HG03354 (cell line): Measurements from ENCODE around the gene DENND6B.
A peak's percentile ranks its signal among the peaks of the same experiment; 100 is the strongest.

ENCODE experiments used
- ATAC-seq: cut with Tn5 transposase; IDR thresholded peaks from one replicate; pipeline ENCODE4 v1.9.1; 2021; ENCODE audit warnings: mild to moderate bottlenecking; ENCODE audit not compliant: unreplicated experiment, poor library complexity, severe bottlenecking

DENND6B gene

DNA sequence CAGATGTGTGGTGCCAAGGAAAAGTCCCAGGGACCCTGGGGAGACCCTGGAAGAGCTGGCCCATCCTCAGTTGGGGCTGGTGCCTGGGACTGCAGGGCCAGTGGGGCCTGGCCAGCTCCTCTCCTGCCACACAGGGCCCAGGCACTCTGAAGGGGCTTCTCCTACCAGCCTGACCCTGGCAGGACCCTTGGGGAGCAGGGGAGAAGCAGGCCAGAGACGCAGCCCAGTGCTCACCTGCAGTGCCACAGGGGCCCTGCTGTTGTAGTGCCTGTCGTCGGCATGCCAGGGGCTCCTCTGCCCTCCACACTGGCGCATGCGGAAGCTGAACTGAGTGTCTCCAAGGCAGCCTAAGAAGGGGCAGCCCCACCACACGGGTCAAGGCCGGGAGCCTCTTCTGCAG lies 9.1 kb downstream of the DENND6B start:
- ATAC-seq = no peak

DNA sequence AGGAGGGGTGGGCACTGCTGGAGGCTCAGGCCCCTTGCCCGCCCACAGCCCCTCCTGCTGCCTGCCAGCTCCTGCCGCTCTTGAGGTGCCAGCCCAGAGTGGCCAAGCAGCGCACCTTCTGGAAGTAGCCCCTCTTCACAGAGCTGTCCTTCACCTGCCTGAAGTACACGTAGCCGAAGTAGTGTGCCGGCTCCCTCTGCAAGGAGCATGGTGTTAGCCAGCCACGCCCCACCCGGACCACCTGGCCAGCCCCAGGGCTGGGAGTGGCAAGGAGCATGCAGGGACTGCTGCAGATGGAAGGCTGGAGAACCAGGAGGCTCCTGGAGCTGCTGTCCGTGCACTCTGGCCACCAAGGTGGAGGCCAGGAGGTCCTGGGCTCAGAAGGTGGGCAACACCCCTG lies 9.6 kb downstream of the DENND6B start:
- ATAC-seq = no peak

DNA sequence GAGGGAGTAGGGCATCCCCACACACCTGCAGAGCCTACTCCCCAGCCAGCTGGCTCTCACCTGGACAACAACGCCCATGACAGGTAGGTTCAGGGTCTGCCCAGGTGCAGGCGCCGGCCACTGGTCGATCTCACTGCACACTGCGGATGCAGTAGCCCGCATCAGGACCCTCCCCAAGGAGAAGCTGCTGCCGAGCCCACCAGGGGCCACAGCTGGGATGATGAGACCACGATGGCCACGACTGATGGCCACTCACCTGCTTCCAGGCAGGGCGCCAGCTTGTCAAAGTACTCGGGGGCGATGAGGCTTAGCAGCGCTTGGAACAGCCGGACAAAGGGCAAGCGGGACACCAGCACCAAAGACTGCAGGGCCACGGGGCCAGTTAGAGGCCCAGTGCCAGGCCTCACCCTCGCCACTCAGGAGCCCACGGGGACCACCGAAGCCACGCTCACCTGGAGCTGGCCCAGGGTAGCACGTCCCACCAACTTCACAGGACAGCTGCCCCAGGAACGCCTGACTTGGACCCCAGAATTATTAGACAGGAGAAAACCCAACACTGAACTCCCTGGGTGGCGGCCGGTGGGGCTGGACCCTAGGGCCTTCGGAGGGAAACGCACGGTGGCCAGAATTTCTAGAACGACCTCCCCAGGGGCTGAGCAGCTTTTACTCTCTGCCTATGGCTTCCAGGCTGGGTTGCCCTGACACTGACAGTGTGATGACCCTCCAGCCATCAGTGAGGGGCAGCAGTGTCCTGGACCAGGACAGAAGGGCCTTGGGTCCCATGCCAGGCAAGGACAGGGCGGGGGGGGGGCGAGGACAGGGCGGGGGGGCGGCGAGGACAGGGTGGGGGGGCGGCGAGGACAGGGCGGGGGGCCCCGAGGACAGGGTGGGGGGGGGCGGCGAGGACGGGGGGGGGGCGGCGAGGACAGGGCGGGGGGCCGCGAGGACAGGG lies 10.4 kb downstream of the DENND6B start:
- ATAC-seq = no peak

DNA sequence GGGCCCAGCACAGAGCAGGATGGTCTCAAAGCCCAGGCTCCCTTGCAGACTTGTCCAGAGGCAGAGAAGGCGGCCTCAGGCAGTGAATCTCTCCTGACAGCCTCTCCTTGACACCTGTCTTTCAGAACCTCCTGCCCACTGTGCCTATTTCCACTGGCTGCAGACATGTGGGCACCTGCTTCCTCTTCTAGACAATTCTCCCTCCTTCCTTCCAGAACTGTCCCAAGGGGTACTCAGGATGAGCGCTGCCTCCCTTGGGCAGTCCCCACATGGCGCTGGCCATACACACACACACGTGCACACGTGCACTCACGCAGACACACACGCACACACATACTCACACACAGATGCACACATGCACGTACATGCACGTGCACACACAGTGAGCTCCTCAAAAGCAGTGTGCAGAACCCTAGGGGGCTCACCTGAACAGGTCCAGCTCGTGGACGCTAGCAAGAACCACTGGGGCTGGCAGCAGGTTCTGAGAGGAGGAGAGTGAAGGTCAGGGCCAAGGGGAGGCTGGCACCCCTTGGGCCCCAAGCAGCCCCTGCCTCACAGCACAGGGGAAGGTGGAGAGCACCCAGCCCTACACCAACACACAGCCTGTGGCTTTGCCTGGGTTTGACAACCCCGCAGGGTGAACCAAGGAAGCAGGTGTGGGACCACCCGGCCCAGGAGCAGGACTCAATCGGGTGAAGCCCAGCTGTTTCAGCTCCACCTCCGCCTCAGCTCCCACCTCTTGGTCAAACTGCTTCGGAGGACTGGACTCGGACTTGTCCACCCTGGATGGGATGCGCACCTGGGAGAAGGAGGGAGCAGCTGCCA lies 11.3 kb downstream of the DENND6B start:
- peak; percentile 7 for ATAC-seq

GRCh38 chr22:50314455-50315288 lies 12.1 kb downstream of the DENND6B start:
- ATAC-seq = peak; percentile 80

DNA sequence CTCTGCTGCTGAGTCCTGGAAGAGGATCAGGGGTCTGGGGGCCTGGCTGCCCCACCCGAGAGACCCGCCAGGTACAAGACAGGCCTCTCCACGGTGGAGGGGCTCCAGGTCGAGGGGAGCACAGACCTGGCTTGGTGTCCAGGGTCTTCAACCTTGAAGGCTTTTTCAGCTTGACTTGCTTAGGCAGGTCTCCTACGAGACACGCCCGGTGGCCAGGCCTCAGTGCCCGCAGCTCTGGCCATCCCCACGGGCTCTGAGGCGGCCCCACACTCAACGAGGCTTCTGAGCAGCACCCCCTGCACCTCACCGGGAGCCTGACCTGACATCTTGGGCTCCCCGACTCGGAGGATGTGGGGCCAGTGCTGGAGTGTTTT lies 12.7 kb downstream of the DENND6B start:
- no peak for ATAC-seq

GRCh38 chr22:50313600-50313999 lies 13.2 kb downstream of the DENND6B start:
- ATAC-seq = no peak

DNA sequence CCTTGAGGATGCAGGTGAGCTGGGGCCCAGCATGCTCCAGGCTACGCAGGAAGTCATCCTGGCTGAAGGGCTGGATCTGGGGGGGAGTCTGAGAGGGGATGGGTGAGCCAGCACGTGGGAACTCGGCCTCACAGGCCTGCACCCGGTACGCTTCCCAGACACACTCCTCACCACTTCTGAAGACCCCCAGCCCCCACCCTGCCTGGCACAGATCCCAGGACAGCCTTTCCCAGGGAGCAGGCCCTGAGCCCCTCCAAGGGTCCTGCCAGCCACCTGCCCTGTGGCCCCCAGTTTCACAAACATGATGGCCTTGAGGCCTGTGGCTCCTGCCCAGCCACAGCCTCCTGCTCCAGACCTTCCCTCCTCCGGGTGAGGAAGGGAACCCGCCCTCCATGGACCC lies 13.8 kb downstream of the DENND6B start:
- ATAC-seq = no peak

GRCh38 chr22:50312371-50312770 lies 14.4 kb downstream of the DENND6B start:
- no peak for ATAC-seq

DNA sequence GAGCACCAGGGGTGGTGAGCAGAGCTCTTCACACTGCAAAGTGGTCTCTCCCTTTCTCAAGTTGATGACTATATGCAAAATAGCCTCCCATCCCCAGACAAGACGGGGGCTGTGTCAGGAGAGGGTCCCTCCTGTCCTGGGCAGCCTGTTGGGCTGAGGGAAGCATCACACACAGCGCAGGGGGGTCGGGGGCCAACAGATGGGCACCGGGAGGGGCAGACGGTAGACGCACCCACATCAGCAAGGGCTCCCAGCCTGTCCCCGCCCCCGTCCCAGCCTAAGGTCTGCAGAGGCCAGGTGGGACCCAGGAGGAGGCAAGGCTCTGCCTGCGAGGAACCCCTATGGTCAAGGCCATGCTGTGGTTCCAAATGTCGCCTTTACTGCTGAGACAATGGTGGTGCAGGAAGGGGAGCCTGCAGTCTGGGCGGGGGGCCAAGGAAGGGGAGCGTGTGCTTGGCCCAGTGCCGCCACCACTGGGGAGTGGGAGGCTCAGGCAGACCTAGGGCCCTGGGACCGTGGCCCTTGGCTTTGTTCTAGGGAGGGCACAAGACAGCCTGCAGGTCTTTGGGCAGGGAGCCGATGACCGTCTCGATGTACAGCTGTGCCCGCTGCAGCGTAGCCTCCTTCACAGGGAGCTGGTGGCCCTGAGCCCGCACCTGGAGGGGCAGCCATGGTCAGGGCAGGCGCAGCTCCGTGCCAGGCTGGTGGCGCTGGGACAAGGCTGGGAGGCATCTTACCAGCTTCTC lies 15.0 kb downstream of the DENND6B start:
- no peak for ATAC-seq

DNA sequence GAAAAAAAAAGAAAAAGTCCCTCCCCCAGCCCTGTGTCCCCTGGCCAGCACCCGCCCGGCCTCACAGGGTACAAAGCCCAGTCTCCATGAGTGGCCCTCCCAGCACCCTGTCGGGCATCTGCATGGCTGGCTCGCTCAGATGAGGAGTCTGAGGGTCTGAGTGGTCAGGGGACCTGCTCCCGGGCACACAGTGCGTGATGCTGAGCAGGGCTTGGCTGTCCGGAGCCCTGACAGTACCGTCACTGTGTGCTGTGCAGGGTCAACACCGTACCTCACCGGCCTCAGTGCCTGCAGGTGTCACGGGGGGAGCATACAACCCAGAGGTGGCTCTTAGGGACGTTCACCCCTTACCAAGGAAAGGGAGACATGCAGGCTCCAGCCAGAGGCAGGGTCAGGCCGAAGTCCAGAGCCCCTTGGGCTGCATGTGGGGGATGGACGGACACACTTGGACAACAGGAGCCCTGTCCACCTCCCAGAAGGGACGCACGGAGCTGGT lies 15.8 kb downstream of the DENND6B start:
- ATAC-seq = no peak

- ATAC-seq = no peak
Measured at GRCh38 chr22:50310031-50310722, 16.6 kb downstream of the DENND6B start.

DNA sequence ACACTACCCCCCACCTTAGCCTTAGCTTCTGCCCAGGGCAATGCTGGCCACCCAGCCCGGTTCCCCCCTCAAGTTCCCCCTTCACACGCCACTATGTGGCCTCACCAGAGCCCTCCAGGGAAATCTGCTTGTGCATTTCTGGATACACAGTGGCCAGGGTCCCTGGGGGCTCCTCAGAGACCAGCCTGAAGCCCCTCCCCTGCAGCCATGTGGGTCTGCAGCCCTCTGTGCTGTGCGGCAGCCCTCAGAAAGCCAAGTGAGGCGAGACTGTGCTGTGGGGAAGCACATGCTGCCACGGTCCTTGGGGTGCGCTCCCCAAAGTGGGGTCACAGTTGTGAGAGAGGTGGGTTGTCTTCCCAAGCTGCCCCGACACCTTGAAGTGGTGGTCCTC lies 17.2 kb downstream of the DENND6B start:
- ATAC-seq = no peak

GRCh38 chr22:50308986-50309600 lies 17.7 kb downstream of the DENND6B start:
- ATAC-seq = no peak

GRCh38 chr22:50308597-50308935 lies 18.2 kb downstream of the DENND6B start:
- ATAC-seq = no peak

GRCh38 chr22:50307890-50308596 lies 18.8 kb downstream of the DENND6B start:
- no peak for ATAC-seq
